ENCODE results near the gene RBPJ. TPM values are rescaled to one million over a fixed set of nuclear protein-coding genes. Genes with fewer than 3 reads are reported as not detected.

RBPJ gene
- polyA plus RNA-seq, 3 donors = 75.3 to 177 (median 128) TPM

GRCh38 chr4:26464420-26465095 lies 143.7 kb downstream of the RBPJ start:
- H3K4me3 ChIP-seq (replicated peaks in 1 of 3; ENCODE audit: low read depth in 2 of 3, low read length in 3 of 3) = no peak overlapping the region
- TF ChIP-seq, protein P1, sequence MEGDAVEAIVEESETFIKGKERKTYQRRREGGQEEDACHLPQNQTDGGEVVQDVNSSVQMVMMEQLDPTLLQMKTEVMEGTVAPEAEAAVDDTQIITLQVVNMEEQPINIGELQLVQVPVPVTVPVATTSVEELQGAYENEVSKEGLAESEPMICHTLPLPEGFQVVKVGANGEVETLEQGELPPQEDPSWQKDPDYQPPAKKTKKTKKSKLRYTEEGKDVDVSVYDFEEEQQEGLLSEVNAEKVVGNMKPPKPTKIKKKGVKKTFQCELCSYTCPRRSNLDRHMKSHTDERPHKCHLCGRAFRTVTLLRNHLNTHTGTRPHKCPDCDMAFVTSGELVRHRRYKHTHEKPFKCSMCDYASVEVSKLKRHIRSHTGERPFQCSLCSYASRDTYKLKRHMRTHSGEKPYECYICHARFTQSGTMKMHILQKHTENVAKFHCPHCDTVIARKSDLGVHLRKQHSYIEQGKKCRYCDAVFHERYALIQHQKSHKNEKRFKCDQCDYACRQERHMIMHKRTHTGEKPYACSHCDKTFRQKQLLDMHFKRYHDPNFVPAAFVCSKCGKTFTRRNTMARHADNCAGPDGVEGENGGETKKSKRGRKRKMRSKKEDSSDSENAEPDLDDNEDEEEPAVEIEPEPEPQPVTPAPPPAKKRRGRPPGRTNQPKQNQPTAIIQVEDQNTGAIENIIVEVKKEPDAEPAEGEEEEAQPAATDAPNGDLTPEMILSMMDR (IDR thresholded peaks at IDR 0.05) = no peak
- no peak overlapping the region for H3K27ac ChIP-seq (ENCODE audit: low read depth in 1 of 2, low read length in 2 of 2)
- no peaks in the 10 kb centered on the region for H3K9me3 ChIP-seq (replicated peaks in 1 of 2; ENCODE audit: control insufficient read depth in 1 of 2, insufficient read depth in 1 of 2, low read length in 2 of 2)
- H2AFZ ChIP-seq (ENCODE audit: insufficient read depth, low read depth, low read length, poor library complexity, severe bottlenecking) = no peak overlapping the region
- intact Hi-C loops (cut with micrococcal nuclease) = no loop called here
- Mint-ChIP-seq H3K9me3 (peaks cover 0 to 7% (median 4%) of the 10 kb centered on the region in 7 donors), H3K27me3 (ENCODE audit: low read depth in 3 of 3) (peaks cover 0 to 4% (median 0%) of the 10 kb centered on the region in 3 donors), H3K4me3 (no peak overlapping the region), H3K4me1 (no peaks in the 10 kb centered on the region), H3K36me3 (no peaks in the 10 kb centered on the region), H3K27ac (no peak overlapping the region)
- no peaks in the 10 kb centered on the region for H3K4me1 ChIP-seq (ENCODE audit: control insufficient read depth in 1 of 2, insufficient read depth in 2 of 2, low read length in 2 of 2)
- no peaks in the 10 kb centered on the region for H3K36me3 ChIP-seq (replicated peaks in 1 of 2; ENCODE audit: control insufficient read depth in 1 of 2, insufficient read depth in 2 of 2, low read length in 2 of 2)
- no peak overlapping the region for H3K9ac ChIP-seq (ENCODE audit: insufficient read depth, low read length, poor library complexity, severe bottlenecking)
- 97% methylated on average over 10 of the region's 14 CpGs for WGBS (ENCODE audit: insufficient coverage)
- H3K27me3 ChIP-seq (ENCODE audit: control insufficient read depth in 2 of 2, insufficient read depth in 2 of 2, low read length in 2 of 2) = no peaks in the 10 kb centered on the region
- H3K4me2 ChIP-seq (replicated peaks; ENCODE audit: extremely low read depth, low read length, poor library complexity, severe bottlenecking) = no peak overlapping the region
- no peaks in the 10 kb centered on the region for H3K79me2 ChIP-seq (ENCODE audit: insufficient read depth, low read length)
- H4K20me1 ChIP-seq (ENCODE audit: insufficient read depth, low read length) = no peaks in the 10 kb centered on the region
- DNase-seq = no peak

GRCh38 chr4:26466578-26467270 lies 145.9 kb downstream of the RBPJ start:
- Histone ChIP-seq H3K9ac (ENCODE audit: insufficient read depth, low read length, poor library complexity, severe bottlenecking) (no peak overlapping the region), H3K4me3 (replicated peaks in 1 of 3; ENCODE audit: low read depth in 2 of 3, low read length in 3 of 3) (no peak overlapping the region), H3K36me3 (replicated peaks in 1 of 2; ENCODE audit: control insufficient read depth in 1 of 2, insufficient read depth in 2 of 2, low read length in 2 of 2) (no peaks in the 10 kb centered on the region), H3K27me3 (ENCODE audit: control insufficient read depth in 2 of 2, insufficient read depth in 2 of 2, low read length in 2 of 2) (no peaks in the 10 kb centered on the region), H2AFZ (ENCODE audit: insufficient read depth, low read depth, low read length, poor library complexity, severe bottlenecking) (no peak overlapping the region), H3K4me1 (ENCODE audit: control insufficient read depth in 1 of 2, insufficient read depth in 2 of 2, low read length in 2 of 2) (no peaks in the 10 kb centered on the region), H3K4me2 (replicated peaks; ENCODE audit: extremely low read depth, low read length, poor library complexity, severe bottlenecking) (no peak overlapping the region), H4K20me1 (ENCODE audit: insufficient read depth, low read length) (no peaks in the 10 kb centered on the region), H3K9me3 (replicated peaks in 1 of 2; ENCODE audit: control insufficient read depth in 1 of 2, insufficient read depth in 1 of 2, low read length in 2 of 2) (no peaks in the 10 kb centered on the region), H3K27ac (ENCODE audit: low read depth in 1 of 2, low read length in 2 of 2) (no peak overlapping the region), H3K79me2 (ENCODE audit: insufficient read depth, low read length) (no peaks in the 10 kb centered on the region)
- H3K27me3 Mint-ChIP-seq (ENCODE audit: low read depth in 3 of 3) = peaks cover 0 to 4% (median 3%) of the 10 kb centered on the region in 3 donors
- no peaks in the 10 kb centered on the region for H3K4me1 Mint-ChIP-seq
- H3K36me3 Mint-ChIP-seq = no peaks in the 10 kb centered on the region
- TF ChIP-seq, protein P1 (IDR thresholded peaks at IDR 0.05) = no peak
- H3K4me3 Mint-ChIP-seq = no peak overlapping the region
- intact Hi-C loops (cut with micrococcal nuclease) = no loop called here
- peak overlapping the region in 1 of 7 donors; percentile 21 for H3K27ac Mint-ChIP-seq
- peaks cover 0 to 7% (median 4%) of the 10 kb centered on the region in 7 donors for H3K9me3 Mint-ChIP-seq
- no peak for DNase-seq
- WGBS (ENCODE audit: insufficient coverage) = 95% methylated on average over 9 of the region's 10 CpGs
